Peyer's patch (tissue), 4 donors: ENCODE results near the gene PKN1.

Experiments
- POLR2A ChIP-seq, 2 donors: fragments of 450-650 bp; IDR thresholded peaks; one replicate each; pipeline ENCODE4 v1.5.1; 2017; ENCODE audit warnings: antibody characterized with exemption in 2 of 2, mild to moderate bottlenecking in 2 of 2, moderate library complexity in 2 of 2
- TF ChIP-seq, protein P1 (sequence below), 6 experiments: fragments of 450-650 bp in 4 of 6; fragments of 200-600 bp in 2 of 6; sonication (generic) in 1 of 6; IDR thresholded peaks; one replicate each; pipeline ENCODE4 v1.5.1; 2017 to 2019; ENCODE audit warnings: antibody characterized with exemption in 6 of 6, mild to moderate bottlenecking in 3 of 6, moderate library complexity in 1 of 6

DNA sequence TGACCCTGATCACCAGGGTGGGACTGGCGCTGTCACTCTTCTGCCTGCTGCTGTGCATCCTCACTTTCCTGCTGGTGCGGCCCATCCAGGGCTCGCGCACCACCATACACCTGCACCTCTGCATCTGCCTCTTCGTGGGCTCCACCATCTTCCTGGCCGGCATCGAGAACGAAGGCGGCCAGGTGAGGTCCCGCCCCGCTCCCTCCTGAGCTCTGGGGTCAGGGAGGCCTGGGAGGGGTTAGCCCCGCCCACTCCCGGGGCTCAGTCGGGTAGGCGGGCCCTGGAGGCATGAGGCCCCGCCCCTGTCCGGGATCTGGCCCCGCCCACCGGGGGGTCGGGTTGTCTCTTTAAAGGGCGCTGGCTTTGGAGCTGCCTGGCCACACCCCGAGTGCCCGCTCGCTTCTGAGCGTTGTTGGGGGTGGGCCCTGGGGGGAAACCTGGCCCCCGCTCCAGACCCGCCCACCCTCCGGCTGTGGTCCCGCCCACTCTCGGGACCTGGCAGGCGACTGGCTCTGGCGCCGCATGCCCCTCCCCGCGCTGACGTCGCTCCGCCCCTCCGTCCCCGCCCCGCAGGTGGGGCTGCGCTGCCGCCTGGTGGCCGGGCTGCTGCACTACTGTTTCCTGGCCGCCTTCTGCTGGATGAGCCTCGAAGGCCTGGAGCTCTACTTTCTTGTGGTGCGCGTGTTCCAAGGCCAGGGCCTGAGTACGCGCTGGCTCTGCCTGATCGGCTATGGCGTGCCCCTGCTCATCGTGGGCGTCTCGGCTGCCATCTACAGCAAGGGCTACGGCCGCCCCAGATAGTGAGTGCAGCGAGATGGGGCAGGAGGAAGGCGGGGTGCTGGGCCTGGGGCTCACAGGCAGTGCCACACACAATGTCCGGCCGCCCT is 27.1 kb upstream of the PKN1 start:
- TF ChIP-seq, protein P1, sequence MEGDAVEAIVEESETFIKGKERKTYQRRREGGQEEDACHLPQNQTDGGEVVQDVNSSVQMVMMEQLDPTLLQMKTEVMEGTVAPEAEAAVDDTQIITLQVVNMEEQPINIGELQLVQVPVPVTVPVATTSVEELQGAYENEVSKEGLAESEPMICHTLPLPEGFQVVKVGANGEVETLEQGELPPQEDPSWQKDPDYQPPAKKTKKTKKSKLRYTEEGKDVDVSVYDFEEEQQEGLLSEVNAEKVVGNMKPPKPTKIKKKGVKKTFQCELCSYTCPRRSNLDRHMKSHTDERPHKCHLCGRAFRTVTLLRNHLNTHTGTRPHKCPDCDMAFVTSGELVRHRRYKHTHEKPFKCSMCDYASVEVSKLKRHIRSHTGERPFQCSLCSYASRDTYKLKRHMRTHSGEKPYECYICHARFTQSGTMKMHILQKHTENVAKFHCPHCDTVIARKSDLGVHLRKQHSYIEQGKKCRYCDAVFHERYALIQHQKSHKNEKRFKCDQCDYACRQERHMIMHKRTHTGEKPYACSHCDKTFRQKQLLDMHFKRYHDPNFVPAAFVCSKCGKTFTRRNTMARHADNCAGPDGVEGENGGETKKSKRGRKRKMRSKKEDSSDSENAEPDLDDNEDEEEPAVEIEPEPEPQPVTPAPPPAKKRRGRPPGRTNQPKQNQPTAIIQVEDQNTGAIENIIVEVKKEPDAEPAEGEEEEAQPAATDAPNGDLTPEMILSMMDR (IDR thresholded peaks at IDR 0.05), result peak; percentile 80 to 92 (median 87)
- no peak for TF ChIP-seq POLR2A (IDR thresholded peaks at IDR 0.05)
